ENCODE data around the gene TYMP.

- TF ChIP-seq EP300 (IDR thresholded peaks at IDR 0.05; ENCODE audit: borderline replicate concordance in 1 of 2, control insufficient read depth in 1 of 2, low read depth in 2 of 2, low read length in 2 of 2) (no peak), TAF1 (IDR thresholded peaks at IDR 0.05; ENCODE audit: borderline replicate concordance, low read depth, low read length) (no peak), REST (IDR thresholded peaks at IDR 0.05; ENCODE audit: low read depth, low read length) (no peak), EZH2 (IDR thresholded peaks at IDR 0.05; ENCODE audit: borderline replicate concordance, control insufficient read depth, low read depth, low read length) (no peak), YY1 (IDR thresholded peaks at IDR 0.05; ENCODE audit: low read depth, low read length) (no peak), CTCF (IDR thresholded peaks at IDR 0.05 in 2 of 3, conservative IDR thresholded peaks at IDR 0.05 in 1 of 3; ENCODE audit: control insufficient read depth in 2 of 3, extremely low read depth in 1 of 3, insufficient read depth in 1 of 3, low read depth in 3 of 3, low read length in 3 of 3) (no peak), RELA (IDR thresholded peaks at IDR 0.05; ENCODE audit: borderline replicate concordance, partially characterized antibody) (no peak), MYC (IDR thresholded peaks at IDR 0.05; ENCODE audit: insufficient read depth, insufficient read length, insufficient replicate concordance, low read length, severe bottlenecking) (no peak), ZNF24 (IDR thresholded peaks at IDR 0.05) (no peak), POU2F2 (IDR thresholded peaks at IDR 0.05; ENCODE audit: borderline replicate concordance, low read depth, low read length) (no peak), CREB1 (IDR thresholded peaks at IDR 0.05; ENCODE audit: low read depth) (no peak), SRF (IDR thresholded peaks at IDR 0.05; ENCODE audit: low read depth in 2 of 2, low read length in 2 of 2) (no peak), RBBP5 (conservative IDR thresholded peaks at IDR 0.05) (no peak)
Observed at GRCh38 chr22:50485221-50486131, 44.3 kb downstream of the TYMP start.
